Activated T-helper 9 cell treated with anti-CD3 and anti-CD28 coated beads, Interleukin-2, amount 50 U/mL, for 16 hours (primary cell): ENCODE measurements around the gene KIAA2012.
A peak's percentile ranks its signal among the peaks of the same experiment; 100 is the strongest.
"Not testable (repeated sequence)": the region's sequence is repeated elsewhere in the genome, so short reads cannot be mapped to it uniquely, and the experiment has no call there.

Experiments used
- DNase-seq: peaks from one replicate; pipeline ENCODE4 v3.0.0-alpha.2; 2020; ENCODE audit warnings: low read depth

KIAA2012 gene

DNA sequence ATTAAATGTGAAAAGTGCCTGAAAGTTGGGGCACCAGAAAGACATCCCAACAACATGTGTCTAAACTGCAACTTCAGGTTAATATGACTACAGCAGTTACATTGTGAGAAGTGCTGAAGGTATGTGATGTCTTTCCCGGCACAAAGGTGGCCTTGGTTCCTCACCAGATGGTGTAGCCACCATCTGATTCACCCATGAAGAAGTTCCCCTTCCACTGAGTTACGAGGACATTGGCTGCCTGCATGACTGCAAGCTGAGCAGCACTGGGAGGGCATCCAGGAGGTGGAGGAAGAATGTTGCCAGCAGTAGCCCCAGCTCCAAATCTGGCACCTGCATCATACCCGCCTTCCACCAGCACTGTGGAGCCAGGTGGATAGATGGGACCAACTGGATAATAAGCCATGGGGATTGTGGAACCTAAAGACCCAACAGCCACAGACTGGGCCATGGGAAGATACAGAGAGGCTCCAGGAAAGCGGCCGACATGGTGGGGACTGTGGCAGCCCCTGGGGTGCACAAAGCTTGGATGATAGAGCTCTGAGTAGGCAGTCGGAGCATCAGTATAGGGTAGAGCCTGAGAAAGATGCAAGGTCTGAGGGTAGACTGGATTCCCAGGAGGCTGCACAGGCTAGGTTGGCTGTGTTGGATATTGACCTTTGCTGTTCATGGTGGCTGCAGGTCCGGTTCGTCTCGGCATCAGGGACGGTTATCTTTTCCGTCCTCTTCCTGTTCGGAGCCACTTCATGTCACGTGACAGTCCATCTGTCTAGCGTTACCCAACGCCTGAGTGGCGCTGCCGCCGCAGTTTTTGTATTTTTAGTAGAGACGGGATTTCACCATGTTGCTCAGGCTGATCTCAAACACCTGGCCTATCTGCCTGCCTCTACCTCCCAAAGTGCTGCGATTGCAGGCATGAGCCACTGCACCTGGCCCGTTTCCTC lies 128.4 kb downstream of the KIAA2012 start:
- DNase-seq, result no peak

DNA sequence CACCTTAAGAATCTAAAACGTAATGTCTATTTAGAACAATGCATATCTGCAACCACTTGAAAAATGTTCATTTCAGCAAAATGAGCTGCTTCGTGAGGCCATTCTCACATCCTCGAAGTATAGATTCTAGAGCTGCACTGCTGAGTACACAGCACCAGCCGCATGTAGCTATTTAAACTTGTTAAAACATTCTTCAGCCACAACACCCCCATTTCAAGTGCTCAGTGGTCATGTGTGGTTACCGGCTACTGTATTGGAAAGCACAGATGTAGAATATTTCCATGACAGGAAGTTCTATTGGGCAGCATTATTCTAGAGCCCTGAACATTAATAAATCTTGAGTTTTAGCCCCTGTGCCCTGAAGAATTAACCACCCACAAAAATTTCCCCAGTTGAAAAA lies 130.3 kb downstream of the KIAA2012 start:
- DNase-seq, result no peak

DNA sequence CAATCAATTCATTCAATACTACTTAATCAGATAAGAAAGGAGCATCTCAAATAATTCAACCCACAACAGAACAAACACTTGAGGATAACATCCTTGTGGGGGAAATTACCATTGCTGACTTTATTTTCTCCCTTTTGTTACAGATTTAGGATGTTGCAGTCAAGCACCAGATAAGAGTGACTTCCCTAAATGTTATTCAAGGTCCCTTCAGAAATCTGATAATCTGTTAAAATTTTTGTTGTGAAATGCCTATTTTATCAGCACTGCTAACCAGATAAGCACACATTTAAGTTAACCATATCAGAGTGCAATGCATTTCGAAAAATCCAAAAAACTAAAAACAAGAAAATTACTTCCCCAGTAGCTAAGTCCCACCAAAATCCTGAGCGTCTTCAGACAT lies 131.8 kb downstream of the KIAA2012 start:
- DNase-seq, result no peak

DNA sequence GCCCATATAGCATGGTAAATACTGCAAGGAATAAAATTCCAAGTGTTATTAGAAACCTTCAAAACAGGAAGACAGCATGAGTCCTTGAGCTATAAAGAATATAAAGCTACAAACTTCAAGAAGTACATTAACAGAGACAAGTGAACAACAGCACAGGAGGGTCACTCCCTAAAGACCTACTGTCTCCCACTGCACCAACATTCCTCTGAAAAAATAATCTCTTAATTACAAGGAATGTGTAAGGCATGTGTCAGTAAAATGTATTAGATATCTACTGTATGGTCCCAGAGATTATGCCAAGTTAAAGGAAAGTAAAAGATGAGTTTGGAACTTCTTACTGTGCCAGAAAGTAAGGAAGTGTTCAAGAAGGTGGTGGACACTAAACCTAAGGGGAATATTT lies 135.5 kb downstream of the KIAA2012 start:
- no peak for DNase-seq

DNA sequence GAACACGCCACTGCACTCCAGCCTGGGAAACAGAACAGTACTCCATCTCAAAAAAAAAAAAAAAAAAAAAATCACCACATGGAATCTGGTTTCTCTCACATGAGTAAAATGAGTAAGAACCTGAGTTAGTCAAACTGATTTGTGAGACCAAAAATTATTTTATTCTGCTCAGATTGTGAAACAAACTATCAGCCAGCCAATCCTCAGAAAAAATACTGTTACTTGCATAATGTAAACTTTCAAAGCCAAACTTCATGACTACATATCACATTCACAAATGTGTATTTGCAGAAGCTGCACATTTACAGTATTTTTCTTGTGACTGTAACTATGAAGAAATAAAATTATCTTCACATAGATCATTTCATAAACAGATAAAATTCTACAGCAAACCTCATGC lies 142.1 kb downstream of the KIAA2012 start:
- DNase-seq, result no peak

DNA sequence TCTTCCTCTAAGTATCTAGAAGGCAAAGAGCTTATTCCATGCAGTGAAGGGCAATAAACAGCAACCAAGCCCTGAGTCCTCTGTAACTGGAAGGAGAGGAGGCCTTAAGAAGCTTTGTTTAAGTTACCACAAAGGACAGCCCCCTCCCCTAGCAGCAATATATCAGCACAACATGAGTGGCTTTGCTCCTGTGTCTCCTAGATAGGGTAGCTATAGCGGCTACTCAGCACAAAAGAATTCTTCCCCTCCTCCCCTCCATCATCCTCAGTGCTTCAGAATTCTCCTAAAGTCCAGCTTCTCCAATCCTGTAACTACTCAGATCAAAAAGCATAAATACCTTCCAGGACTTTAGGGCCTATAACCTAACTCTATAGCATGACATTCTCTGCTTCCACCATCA lies 148.8 kb downstream of the KIAA2012 start:
- no peak for DNase-seq

DNA sequence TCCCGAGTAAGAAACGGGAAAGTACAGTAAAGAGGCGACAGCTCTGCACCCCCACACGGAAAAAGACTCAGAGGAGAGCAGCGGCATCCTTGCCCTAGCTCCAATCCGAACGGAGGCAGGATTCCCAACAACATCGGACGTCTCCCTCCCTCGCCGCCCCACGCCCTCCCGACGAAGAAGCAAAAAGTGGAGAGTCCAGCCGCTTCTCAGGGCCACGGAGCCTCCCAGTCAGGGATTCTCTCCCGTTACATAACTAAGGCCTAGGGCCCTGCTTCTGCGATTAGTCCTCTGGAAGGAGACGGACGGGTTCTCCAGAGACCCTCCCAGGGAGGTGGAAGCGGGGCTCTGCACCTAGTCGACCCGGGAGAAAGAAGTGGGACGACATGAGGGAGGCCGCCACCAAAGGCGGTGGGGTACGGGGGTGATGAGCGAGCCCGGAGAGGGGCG lies 164.8 kb downstream of the KIAA2012 start:
- DNase-seq, result no peak

DNA sequence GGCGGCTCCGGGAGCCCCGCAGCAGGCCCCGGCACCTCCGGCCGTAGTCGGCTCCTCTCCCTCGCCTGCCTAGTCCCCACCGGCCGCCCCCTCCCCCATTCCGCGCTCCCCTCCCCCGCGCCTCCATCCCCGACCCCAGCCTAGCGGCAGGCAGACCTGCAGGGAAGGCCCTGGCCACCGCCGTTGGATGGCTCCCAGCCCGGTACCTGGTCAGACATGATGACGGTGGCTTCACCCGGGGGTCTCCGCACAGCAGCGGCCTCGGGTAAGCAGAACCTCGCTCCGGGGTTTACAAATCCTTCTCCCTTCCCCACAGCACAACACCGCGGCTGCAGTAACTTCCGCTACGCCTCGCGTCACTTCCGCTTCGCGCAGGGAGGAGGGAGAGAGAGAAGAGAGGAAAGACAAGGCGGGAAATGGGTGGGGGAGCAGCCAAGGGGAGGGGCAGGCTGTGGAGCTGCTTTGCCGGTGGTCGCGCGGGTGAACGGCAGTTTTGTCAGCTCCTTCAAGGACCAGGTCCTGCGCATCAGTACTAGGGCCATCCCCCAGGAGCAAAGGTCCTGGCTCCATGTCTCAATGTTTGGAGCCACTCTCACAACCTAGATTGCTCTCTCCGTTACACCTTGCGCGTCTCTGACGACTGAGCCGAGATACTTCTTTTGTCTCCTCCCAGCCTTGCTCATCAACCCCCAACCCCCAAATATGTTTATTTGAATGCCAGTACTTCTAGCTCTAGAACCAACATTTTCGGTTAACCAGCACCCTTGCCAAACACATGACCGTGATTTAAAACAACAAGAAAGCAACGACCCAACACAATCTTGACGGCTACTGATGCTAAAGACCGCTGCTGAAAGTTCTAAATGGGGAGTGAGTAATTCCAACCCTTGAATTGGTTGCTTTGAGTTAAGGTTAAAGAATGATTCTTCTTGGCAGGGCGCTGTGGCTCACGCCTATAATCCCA lies 165.5 kb downstream of the KIAA2012 start, which contains the start of gene SUMO1:
Gene SUMO1, minus strand, starts transcription at position 364 of the 964 bp plus-strand sequence. Its CDS starts 146 bp downstream, at position 218.
- peak; percentile 86 for DNase-seq

DNA sequence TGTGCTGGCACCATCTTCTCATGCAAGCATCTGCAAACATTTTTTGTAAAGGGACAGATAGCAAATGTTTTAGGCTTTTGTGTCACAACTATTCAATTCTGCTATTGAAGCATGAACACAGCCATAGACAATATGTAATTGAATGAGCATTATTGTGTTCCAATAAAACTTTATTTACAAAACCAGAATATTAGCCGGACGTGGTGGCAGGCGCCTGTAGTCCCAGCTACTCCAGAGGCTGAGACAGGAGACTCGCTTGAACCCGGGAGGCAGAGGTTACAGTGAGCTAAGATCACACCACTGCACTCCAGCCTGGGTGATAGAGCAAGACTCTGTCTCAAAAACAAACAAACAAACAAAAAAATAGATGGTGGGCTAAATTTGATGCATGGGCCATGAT lies 174.7 kb downstream of the KIAA2012 start:
- not testable (repeated sequence) for DNase-seq

DNA sequence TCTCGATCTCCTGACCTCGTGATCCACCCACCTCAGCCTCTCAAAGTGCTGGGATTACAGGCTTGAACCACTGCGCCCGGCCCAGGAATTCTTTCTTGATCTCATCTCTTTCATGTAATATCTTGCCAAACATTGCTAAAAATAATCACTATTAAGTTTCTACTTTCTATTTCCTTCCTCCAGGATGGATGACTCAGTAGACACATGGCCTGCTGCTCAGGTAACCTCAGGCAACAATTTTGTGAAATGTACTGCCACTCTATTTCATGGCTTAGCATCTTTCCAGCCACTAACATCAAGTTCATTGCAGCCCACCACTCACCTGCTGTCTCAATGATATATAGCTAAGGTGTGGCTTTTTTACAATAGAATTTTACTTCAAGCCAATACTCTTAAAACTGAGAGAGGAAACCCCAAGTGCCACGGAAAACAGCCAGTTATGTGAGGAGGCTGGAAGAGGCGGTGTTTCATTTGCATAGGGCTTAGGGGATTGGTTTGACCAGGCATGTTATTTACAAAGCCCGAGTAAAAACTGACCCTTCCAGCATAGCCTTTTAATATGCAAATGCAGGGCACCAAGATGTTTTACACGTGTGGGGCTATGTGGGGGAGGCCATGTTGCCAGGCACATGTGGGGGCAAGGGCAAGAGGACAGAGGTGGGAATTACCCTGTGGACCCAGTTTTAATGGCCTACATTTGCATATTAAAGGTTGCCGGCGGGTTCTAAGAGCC lies 176.6 kb downstream of the KIAA2012 start:
- no peak for DNase-seq

DNA sequence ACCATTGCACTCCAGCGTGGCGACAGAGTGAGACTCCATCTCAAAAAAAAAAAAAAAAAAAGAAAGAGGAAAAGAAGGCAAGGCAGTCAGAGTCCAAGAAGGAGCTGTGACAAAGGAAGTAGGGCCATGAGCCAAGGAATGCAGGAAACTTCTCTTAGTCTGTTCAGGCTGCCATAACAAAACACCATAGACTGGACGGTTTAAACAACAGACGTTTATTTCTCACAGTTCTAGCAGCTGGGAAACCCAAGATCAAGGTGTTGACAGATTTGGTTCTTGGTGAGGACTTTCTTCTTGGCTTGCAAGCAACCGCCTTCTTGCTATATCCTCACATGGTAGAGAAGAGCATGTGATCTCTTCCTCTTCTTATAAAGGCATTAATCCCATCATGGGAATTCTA lies 178.4 kb downstream of the KIAA2012 start:
- no peak for DNase-seq
